Sigmoid colon (tissue), 7 donors: Measurements from ENCODE around the gene GRB10. TPM values are rescaled to one million over a fixed set of nuclear protein-coding genes. Genes with fewer than 3 reads are reported as not detected.

Experiments
- DNase-seq: peaks from one replicate; pipeline ENCODE4 v3.0.0-alpha.2; 2019
- H3K27ac ChIP-seq, 4 donors: fragments of 200-600 bp; sonication (generic); one replicate each; pipeline ENCODE4 v1.5.1; 2016 to 2019; ENCODE audit warnings: mild to moderate bottlenecking in 1 of 4
- H3K27me3 ChIP-seq, 3 donors: fragments of 200-600 bp; sonication (generic); one replicate each; pipeline ENCODE4 v1.5.1; 2019; ENCODE audit warnings: mild to moderate bottlenecking in 1 of 3
- H3K36me3 ChIP-seq, 4 donors: fragments of 200-600 bp; sonication (generic); one replicate each; pipeline ENCODE4 v1.5.1; 2016 to 2019
- H3K4me1 ChIP-seq, 4 donors: fragments of 200-600 bp; sonication (generic); one replicate each; pipeline ENCODE4 v1.5.1; 2017 to 2019
- H3K4me3 ChIP-seq, 4 donors: fragments of 200-600 bp; sonication (generic); one replicate each; pipeline ENCODE4 v1.5.1; 2017 to 2019; ENCODE audit warnings: mild to moderate bottlenecking in 2 of 4, moderate library complexity in 1 of 4
- H3K9me3 ChIP-seq, 4 donors: fragments of 200-600 bp in 3 of 4; sonication (generic) in 3 of 4; one replicate each; pipeline versions ENCODE4 v1.5.1 to v1.6.1; 2013 to 2019
- EP300 ChIP-seq, 4 donors: sonication (generic); formaldehyde crosslinking; IDR thresholded peaks; one replicate each; pipeline ENCODE4 v1.6.1; 2017; ENCODE audit warnings: antibody characterized with exemption in 4 of 4
- POLR2A ChIP-seq, 2 donors: fragments of 450-650 bp; IDR thresholded peaks; one replicate each; pipeline ENCODE4 v1.6.1; 2016; ENCODE audit warnings: antibody characterized with exemption in 2 of 2, mild to moderate bottlenecking in 2 of 2, moderate library complexity in 2 of 2
- POLR2AphosphoS5 ChIP-seq, 4 donors: sonication (generic); formaldehyde crosslinking; IDR thresholded peaks; one replicate each; pipeline ENCODE4 v1.6.1; 2017; ENCODE audit warnings: antibody characterized with exemption in 4 of 4
- WGBS, 2 donors: extraction: QIAGEN DNeasy Blood & Tissue Kit; methylation state at CpG; one replicate each; pipeline ENCODE4 v1.1.7; 2013; 5-methylcytosine and 5-hydroxymethylcytosine counted together
- intact Hi-C: fragments of 100-400 bp; cut with DNase I; formaldehyde crosslinking; loops from one replicate; pipeline ENCODE4 v1.15.1; 2023
- polyA plus RNA-seq, 3 donors: library from polyadenylated mRNA; stranded (reverse); fragments of 200-250 nt; gene quantifications; one replicate each; pipeline ENCODE4 v1.2.3, GENCODE V29; 2013
- total RNA-seq, 4 donors: library from RNA; depleted of rRNA; stranded (reverse); fragments of >200 nt; gene quantifications; one replicate each; pipeline ENCODE4 v1.1.0, GENCODE V29; 2016
- TF ChIP-seq, protein P1 (sequence below), 4 experiments: fragments of 450-650 bp in 3 of 4; fragments of 200-600 bp in 1 of 4; IDR thresholded peaks; one replicate each; pipeline ENCODE4 v1.5.1; 2016 to 2019; ENCODE audit warnings: antibody characterized with exemption in 4 of 4, mild to moderate bottlenecking in 3 of 4, moderate library complexity in 2 of 4
- donor health status: healthy with polysubstance abuse.
- donor health status: Bipolar disorder and iron deficiency.
- donor health status: healthy.

Gene GRB10
- total and polyA plus RNA-seq, 7 donors: 2.1 to 83.6 (median 49.2) TPM

DNA sequence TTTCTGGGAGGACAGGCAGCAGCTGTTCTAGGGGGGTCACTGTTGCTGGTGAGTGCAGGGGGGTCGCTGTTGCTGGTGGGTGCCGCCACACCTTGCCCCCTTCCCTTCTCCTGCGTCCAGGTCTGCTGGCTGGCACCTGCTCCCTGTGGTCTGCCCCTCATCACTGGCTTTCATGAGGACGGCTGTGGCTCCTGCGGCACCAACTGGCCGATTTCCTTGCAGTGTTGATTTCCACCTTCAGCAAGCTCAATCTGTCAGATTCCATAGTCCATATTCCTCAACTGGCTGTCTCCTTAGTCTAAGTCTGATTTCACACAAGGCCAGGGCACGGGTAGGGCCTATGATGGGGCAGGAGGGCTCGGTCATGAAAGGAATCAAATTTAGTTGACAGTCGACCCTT, 23.4 kb upstream of the GRB10 start:
- TF ChIP-seq EP300 (IDR thresholded peaks at IDR 0.05): no peak
- TF ChIP-seq POLR2A (IDR thresholded peaks at IDR 0.05): no peak
- TF ChIP-seq POLR2AphosphoS5 (IDR thresholded peaks at IDR 0.05): no peak
- TF ChIP-seq, protein P1, sequence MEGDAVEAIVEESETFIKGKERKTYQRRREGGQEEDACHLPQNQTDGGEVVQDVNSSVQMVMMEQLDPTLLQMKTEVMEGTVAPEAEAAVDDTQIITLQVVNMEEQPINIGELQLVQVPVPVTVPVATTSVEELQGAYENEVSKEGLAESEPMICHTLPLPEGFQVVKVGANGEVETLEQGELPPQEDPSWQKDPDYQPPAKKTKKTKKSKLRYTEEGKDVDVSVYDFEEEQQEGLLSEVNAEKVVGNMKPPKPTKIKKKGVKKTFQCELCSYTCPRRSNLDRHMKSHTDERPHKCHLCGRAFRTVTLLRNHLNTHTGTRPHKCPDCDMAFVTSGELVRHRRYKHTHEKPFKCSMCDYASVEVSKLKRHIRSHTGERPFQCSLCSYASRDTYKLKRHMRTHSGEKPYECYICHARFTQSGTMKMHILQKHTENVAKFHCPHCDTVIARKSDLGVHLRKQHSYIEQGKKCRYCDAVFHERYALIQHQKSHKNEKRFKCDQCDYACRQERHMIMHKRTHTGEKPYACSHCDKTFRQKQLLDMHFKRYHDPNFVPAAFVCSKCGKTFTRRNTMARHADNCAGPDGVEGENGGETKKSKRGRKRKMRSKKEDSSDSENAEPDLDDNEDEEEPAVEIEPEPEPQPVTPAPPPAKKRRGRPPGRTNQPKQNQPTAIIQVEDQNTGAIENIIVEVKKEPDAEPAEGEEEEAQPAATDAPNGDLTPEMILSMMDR (IDR thresholded peaks at IDR 0.05): no peak
- H3K4me3 ChIP-seq: no peak overlapping the region
- 68 to 82% methylated on average over 9 of the region's 9 CpGs for WGBS, 2 donors
- no peaks in the 10 kb centered on the region for H3K36me3 ChIP-seq
- no peaks in the 10 kb centered on the region for H3K27me3 ChIP-seq
- intact Hi-C loops: no loop called here
- DNase-seq: no peak
- no peaks in the 10 kb centered on the region for H3K9me3 ChIP-seq
- no peak overlapping the region for H3K27ac ChIP-seq
- no peaks in the 10 kb centered on the region for H3K4me1 ChIP-seq

DNA sequence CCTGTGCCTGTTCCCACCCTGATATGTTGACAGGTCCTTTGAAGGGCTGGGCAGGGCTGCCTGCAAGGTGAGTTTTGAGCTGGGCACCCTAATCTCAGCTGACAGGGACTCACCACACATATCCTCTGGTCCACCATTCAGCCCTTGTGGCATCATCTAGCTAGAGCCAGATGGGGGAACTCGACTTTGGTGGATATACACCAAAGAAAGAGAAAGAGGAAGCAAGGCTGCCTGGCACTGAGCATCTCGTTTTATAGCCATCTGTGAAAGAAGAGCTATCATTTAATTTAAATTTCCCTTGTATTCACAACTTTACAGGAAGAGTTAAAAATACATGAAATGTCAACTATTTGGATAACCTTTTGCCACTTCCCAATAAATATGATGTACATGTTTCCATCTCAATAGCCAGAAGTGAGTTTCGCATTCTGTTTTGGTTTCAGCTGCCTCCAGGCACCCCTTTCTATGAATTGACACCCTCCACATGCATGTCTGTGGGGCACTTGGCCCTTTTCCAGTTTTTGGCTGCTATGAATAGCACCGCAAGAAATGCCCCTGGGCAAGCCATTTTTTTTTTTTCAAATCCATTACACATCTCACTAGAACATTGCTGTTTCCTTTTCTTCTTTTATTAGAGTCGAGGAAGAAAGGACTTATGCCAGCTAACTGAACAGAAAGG, 22.9 kb upstream of the GRB10 start:
- intact Hi-C loops: no loop called here
- TF ChIP-seq POLR2A (IDR thresholded peaks at IDR 0.05) (no peak), EP300 (IDR thresholded peaks at IDR 0.05) (no peak), POLR2AphosphoS5 (IDR thresholded peaks at IDR 0.05) (no peak)
- TF ChIP-seq, protein P1 (IDR thresholded peaks at IDR 0.05): no peak
- WGBS, 2 donors: 41 to 51% methylated on average over 5 of the region's 5 CpGs
- H3K4me3 ChIP-seq: no peak overlapping the region
- no peaks in the 10 kb centered on the region for H3K4me1 ChIP-seq
- H3K27ac ChIP-seq: no peak overlapping the region
- H3K9me3 ChIP-seq: no peaks in the 10 kb centered on the region
- H3K27me3 ChIP-seq: no peaks in the 10 kb centered on the region
- DNase-seq: no peak
- no peaks in the 10 kb centered on the region for H3K36me3 ChIP-seq

DNA sequence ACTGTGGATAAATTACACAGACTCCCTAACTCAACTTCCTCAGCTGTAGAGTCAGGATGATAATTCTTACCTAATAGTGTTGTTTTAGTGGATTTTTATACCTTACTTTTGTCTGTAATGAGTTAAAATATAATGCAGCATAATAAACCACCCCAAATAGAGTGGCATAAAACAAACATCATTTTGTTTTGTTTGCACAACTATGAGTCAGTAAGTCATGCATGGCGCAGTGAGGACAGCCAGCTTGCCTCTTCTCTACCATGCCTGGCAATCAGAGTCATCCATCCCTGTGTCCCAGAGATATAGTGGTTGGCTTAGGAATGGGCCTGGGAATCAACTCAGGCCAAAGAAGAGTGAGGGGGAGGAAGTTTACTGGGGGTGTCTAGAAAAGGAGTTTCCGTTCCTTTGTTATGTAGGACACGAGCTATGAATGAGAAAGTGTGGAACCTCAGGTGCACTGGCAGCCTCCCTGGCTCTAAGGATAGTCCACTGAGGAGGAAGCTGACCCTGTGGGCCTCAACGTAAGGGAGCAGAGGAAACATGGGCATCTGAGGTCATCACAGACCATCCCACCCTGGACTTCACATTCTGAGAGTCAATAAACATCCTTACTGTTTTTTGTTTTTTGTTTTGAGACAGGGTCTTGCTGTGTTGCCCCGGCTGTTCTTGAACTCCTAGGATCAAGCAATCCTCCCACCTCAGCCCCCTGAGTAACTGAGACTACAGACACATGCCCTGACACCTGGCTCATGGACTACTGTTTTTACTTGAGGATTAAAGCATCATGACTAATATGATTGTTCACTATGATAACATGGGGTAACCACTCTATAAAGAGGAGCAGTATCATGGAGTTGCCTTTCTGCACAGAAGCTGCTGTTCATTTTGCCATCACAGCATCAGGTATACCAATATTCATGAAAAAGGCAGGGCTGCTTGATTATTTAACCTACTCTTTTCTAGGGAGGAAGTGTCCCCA, 21.0 kb upstream of the GRB10 start:
- intact Hi-C loops: no loop called here
- Histone ChIP-seq H3K27ac (no peak overlapping the region), H3K4me3 (no peak overlapping the region), H3K9me3 (no peaks in the 10 kb centered on the region), H3K36me3 (no peaks in the 10 kb centered on the region), H3K27me3 (no peaks in the 10 kb centered on the region), H3K4me1 (no peaks in the 10 kb centered on the region)
- WGBS, 2 donors: 57 to 79% methylated on average over 5 of the region's 5 CpGs
- TF ChIP-seq POLR2A (IDR thresholded peaks at IDR 0.05) (no peak), POLR2AphosphoS5 (IDR thresholded peaks at IDR 0.05) (no peak), EP300 (IDR thresholded peaks at IDR 0.05) (no peak)
- TF ChIP-seq, protein P1 (IDR thresholded peaks at IDR 0.05): no peak
- no peak for DNase-seq

DNA sequence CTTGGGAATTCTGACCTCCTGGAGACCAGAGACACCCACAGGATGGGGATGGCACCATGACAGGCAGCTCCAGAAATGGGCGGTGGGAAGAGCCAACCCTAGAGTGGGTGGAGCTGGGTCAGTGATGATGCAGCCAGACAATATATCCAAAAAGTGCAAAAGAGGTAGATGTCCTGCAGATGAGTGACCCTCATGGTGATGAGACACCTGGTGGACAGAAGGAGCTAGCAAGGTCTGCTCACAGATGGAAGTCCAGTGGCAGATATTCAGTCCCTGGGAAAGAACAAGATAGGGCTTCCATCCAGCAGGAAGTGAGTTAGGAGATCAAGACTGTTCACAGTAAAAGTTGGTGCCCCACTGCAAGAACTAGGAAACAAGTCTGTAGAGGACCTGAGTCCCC, 19.2 kb upstream of the GRB10 start:
- no peaks in the 10 kb centered on the region for H3K4me1 ChIP-seq
- intact Hi-C loops: no loop called here
- WGBS, 2 donors: 87 to 95% methylated on average over 1 of the region's 1 CpG

More for the DNA sequence above, 19.2 kb upstream of the GRB10 start:
- H3K36me3 ChIP-seq: no peaks in the 10 kb centered on the region
- TF ChIP-seq, protein P1 (IDR thresholded peaks at IDR 0.05): no peak
- no peak for TF ChIP-seq POLR2AphosphoS5 (IDR thresholded peaks at IDR 0.05)
- H3K9me3 ChIP-seq: no peaks in the 10 kb centered on the region
- H3K27ac ChIP-seq: no peak overlapping the region
- no peak overlapping the region for H3K4me3 ChIP-seq
- DNase-seq: no peak
- H3K27me3 ChIP-seq: no peaks in the 10 kb centered on the region
